Amygdala (tissue), 56 donors: ENCODE measurements around the gene BTBD9.

Source experiments
- DNase-seq, 56 donors: peaks; one replicate each; lab custom pipeline; 2025; lab: John Stamatoyannopoulos, UW

The BTBD9 gene

DNA sequence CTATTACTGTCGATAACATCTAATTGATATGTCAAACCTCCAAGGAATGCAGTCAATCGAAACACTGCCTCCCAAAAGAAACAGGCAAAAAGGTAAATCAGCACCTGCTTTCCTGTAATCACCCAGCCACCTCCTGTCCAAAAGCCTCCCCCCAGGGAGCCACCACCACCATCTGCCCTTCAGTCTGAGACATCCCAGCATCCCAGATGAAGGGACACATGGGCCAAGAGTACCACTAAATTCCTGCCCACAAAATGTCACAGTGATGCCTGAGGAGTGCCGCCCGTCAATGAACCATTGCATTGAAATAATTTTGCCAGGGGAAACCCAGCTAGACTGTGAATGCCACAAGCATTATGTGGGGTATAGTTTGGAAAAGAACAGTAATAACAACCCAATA lies 418.5 kb downstream of the BTBD9 start:
- DNase-seq, result no peak

DNA sequence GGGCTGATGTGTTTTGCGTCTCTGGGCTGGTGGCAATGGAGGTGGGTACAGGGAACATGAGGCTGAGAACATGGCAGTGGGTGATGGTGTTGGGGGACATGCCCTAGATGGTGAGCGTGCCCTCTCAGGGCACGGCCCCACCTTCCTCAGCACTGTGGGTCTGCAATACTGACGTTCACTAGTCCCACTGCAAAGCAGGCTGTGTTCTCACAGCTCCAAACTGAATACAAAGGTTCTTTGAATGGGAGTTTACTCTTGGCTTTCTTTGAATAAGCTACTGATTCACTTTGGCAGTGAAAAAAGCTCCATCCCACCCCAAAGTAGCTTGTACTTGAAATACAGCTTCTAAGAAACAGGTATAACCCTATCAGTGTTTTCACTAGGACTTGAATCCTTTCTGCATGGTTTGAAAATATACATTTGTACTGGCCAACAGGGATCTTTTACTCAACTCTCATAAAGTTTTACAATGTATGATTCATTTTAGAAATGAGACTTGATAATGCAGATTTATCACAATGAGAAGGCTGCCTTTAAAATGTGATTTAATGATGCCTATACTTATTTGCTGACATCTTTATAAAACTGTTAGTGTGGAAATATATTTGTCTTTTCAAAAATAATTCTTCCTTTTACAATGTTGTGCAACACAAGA lies 419.5 kb downstream of the BTBD9 start:
- DNase-seq, result peak in 28 of 56 donors; percentile 9 to 81 (median 40)

DNA sequence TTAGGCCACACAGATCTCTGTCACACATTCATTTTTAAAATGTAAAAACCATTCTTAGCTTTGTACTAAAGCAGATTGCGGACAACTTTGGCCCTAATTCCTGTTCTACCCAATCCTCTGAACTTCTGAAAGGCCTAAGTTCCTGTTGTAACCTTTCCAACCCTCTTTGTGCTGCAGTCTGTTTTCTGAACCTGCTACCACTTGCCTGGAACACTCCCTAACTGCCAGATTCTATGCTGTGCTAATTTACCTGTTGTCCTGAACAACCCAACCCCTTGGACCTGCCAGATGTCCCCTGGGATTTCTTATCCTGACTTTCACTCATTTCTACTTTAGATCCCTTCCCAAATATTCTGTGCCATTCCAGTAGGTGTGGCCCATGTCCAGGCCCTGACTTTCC lies 421.5 kb downstream of the BTBD9 start:
- no peak for DNase-seq

DNA sequence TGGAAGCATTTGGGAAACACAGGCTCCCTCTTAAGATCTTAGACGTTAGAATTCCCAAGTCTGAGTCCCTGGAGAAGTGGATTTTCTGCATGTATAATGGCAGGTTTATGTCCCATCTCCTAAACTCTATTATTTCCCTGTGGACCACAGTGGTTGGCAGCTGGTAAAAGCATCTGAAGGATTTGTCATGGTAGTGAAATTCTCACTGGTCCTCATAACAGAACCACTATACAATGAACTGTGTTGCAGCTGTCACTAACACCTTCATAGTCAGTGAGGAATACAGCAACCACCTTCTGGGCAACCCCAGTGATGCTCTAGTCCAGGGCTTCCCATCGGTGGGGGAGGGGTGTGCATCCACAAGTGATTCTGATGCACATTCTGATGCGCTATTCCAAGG lies 423.3 kb downstream of the BTBD9 start:
- no peak for DNase-seq

DNA sequence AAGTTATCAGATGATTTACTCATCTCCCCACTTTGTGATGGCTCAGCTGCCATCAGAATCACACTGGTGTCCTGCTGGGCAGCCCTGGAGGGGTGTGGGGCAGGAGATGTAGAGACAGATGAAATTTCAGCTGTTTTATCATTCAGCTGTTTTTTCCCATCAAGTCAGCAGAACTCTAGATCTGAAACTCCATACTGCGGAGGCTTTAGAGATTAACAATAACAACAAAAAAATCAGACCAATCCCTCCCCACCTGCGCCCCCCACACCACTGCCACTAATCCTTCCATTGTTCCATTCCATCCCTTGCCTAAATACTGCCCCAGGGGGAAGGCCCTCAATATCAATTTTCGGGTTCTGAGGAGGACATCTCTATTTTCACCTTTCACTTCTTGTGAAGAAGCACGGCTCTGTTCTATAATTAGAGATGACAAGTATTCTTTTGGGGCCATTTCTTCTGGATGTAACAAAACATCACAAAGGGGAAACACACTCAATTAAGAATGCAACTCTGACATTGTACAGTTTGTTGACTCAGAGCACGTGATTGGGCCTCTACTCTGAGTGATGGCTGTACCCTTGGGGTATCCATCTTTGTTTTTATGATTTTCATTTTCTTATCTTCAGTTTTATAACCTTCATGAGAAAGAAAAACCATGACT lies 423.9 kb downstream of the BTBD9 start:
- no peak for DNase-seq

DNA sequence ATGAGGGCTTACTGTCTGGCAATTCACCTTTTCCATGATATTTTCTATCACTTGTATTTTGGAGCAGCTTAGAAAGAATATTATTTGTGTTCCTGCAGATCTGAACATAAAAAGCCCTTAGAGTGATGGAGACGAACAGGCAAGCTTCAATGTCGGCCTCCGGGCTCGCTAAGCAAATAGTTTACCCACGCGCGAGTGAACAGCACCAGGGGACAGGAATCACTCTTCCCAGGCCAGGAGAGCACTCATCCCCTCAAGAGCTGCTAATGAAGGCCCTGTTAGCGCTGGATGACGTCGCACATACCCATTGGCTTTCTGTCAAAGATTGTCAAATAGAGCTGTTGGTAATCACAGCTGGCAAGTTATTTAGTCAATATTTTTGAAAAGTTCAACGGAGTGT lies 424.5 kb downstream of the BTBD9 start:
- peak in 4 of 56 donors; percentile 14 to 49 (median 31) for DNase-seq

DNA sequence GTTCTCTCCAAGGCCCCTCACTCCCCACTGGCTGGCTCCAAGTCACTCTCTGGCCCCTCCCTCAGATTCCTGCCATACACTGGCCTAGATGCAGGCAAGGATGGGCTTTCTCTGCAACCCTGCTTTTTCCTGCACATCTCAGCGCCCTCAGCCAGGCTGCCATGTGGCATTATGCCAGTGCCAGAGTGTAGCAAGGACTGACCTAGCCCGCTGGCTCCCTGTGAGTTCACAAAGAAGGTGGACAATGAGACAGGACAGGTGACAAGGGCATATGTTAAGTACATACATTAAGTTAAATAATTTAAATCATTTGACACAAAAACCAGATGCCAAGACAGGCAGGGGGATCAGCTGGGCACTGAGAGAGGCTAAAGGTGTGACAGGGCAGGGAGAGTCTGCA lies 425.6 kb downstream of the BTBD9 start:
- DNase-seq, result peak in 5 of 56 donors; percentile 9 to 47 (median 26)

DNA sequence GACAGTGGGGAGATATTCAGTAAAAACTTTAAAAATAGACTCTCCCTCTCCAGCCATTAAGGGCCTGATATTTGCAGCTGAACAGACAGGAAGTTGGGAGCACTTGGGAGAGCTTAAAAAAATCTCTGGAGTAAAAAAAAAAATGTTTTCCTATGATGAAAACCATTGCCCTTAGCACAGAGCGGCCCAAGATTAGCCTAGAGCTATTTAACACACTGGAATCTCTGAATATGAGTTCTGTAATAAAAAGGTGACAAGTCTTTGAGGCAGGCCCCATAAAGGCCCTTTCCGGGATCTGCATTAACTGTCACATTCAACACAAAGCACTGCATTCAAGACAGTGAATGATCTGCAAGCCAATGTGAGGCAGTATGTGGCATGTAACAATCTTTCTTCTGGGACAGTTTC lies 426.5 kb downstream of the BTBD9 start:
- DNase-seq, result no peak

DNA sequence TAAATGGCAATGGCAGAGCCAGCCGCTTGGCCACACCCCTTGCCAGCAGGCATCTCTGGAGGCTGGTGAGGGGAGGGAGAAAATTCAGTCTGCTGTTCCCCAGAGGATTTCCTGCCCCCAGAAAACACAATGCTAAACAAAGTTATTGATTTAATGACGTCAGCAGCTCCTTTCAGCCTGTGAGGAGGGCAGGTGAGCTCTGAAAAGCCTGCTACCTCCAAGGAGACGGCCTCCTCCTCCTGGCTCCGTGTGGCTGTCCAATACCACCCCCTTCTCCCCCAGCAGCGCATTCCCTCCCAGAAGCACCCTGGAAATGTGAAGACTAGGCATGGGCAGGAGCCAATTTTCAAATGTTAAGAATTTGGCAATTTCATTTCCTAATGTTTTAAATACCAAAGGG lies 427.1 kb downstream of the BTBD9 start:
- DNase-seq, result peak in 20 of 56 donors; percentile 12 to 73 (median 38)

DNA sequence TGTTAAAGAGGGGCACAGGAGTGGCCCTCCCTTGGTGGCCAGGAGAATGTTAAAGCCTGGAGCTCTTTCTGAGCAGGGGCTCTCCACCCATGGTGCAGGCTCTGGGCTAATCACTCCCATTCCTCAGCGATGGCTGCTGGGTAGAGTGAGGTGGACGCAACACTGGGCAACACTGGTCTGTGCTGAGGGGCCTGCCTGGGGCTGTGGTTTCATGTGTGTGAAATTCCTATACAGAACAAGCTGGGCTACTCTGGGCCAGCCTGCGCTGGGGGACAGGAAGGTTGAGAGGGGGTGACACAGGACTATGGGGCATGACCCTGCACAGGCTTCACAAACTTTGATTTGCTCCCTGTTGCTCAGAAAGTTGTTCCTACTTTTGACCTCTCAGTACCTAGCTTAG lies 427.6 kb downstream of the BTBD9 start:
- DNase-seq, result no peak

DNA sequence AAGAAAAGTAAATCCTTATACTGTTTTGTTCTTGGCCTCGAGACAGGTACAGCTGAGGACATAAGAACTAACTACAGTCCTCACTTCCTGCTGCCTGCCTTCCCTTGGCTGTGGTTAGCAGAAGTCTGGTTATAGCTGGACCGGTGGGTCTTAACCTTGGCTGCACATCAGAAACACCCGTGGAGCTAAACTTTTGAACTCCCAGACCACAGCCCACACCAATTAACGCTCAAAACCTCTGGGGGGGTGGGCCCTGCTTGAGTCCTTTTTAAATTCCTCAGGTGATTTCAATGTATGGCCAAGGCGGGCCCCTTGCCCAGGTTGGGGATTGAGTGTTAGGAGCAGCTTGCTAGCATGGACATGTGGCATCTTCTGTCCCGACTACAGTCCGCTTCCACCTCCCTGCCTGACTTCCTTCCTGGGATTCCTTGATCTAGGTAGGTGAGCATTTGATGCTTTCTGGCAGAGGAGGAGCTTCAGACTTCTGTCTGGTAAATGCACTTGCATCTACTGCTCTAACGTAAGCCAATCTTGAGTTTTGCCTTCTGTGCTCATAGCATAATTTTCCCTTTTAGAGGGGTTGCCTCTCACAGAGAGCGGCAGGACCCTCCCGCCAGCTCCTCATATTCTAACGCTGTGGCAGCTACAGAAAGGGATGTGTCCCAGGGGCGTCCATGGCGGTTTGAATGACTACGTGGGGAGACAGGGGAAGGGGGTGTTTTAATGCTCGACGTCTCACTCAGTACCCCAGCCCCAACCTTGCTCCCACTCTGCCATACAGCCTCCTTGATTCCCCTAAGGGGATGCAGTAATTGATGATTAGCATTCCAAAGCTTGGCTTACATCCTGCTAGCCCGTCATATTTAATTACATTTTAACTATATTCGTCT lies 430.1 kb downstream of the BTBD9 start:
- no peak for DNase-seq

DNA sequence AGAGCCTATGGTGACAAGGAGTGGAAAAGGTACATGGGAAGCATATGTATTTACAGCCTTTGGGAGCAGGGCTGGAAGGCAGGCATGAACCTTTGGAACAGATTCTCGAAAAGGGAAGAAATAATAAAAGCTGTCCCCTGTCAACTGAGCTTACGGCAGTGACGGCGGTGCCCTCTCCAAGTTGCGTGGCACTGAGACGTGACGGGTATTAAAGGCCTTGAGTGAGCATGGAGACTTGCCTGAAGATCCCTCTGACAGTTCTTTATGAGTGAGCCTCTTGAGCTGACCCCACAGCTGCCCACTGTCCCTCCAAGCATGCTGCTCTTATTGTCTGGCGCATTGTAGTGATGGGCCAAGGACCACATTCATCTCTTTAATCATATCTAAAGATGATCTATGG lies 431.7 kb downstream of the BTBD9 start:
- no peak for DNase-seq

DNA sequence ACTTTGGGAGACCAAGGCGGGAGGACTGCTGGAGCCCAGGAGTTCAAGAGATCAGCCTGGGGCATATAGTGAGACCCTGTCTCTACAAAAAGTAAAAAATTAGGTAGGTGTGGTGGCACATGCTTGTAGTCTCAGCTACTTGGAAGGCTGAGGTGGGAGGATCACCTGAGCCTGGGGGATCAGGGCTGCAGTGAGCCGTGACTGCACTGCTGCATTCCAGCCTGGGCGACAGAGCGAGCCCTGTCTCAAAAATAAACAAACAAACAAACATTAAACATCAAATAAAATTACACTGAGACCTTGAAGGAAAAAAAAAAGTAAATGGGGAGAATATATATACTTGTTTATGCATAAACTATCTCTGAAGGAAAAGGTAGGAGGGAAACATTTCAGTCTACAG lies 432.4 kb downstream of the BTBD9 start:
- no peak for DNase-seq

DNA sequence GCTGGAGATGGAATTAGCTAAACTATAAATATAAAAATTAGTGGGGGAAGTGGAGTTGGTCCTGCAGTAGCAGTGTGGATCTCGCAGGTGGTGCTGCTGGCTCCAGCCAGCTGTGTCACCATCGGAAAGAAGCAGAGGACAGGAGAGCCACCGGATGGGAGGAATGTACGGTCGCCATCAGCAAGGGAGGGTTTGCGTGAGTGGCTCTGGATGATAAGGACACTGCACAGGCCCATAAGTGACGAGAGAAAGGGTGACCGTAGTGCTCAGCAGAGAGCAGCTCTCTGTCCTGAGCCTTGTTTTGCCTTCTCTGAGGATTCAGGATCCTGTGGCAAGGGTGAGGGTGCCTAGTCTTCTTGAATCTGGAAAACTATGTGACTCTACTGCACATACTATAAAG lies 441.5 kb downstream of the BTBD9 start:
- DNase-seq, result no peak

DNA sequence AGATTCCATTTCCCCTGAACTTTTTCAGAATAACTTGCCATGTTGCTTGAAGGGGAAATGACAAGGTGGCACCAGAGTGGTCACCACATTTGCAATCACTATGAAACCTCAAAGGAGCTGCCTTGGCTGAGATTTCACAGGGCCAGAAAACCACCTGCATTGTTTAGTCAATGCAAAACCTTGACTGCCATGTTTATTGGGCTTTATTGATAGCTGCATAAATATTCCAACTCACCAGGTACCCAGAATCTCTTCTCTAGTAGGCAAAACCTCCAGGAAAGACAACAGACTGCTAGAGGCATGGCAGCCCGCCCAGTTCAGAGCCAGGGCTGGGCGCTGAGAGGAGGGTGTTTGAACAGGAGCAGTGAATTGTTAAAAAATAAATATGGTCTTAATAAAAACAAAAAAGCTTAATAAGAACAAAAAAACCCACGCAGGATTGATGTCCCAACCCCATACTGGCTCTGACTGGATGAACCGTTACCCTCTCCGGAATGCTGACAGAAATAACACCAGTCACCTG lies 444.6 kb downstream of the BTBD9 start:
- DNase-seq, result no peak

DNA sequence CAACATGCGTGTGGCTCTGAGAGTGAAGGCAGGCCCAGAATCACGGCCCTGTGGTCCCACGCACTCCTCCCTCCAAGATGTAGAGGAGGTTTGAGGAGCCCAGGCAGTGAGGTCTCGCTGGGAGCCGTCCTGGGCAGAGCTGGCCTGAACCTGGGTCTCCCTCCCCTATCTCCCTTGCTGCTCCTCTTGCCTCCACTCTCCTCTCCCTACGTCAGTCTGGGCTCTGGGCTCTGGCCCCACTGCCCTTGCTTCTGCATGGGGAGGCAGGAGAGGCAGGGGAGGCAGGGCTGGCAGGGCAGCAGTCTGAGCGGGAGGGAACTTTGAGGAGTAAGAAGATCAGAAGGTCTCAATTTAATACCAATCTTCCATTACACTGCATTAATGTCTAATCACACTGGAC lies 445.1 kb downstream of the BTBD9 start:
- DNase-seq, result no peak

DNA sequence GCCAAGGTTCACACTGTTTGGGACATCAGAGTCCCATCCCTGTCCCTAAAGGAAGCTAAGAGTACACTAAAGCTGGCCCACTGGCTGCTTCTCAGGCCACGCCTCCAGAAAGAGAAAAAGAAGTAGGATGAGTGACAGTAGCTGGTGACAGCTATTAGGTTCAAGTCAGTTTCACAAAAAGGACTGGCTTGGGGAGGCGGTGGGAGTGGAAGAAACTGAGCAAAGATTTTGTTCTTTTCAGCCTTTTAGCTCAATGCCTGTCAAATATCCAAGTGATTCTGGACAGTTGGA lies 445.5 kb downstream of the BTBD9 start:
- DNase-seq, result no peak

DNA sequence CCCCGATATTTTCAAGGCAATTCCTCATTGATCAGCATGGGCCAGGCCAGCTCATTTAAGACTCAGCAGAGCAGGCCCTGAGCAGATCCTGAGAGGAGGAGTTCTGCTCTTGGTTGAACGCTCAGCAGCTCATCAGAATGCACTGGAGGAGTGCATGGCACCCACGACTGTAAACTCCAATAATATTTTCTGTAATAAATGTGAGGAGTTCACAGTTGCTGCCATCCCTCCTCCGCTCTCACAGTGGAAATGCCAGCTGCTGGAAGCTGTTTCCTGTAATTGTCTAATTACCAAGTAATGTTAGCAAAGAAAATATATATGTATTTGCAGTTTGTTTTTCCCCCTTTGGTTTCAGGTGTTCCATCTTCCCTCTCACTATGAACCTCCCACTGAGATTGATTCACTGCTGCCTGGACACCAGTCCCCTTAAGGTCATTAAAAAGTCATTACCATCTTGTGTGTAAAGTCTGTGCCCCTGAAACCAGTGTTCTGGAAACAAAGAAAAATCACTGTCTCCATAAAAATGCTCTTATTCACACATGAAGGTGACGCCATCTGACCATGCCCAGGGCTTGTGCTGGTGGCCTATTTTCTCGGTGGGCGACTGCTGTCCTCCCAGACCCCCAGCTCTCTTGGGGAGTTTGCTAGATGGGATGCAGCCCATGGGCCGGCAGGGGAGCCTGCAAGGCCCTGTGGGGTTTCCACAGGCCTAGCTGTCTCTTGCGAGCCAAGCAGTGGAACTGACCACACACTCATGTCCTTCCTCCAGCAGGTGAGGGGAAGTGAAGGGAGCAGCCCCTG lies 446.0 kb downstream of the BTBD9 start:
- DNase-seq, result peak in 2 of 56 donors; percentile 11 to 31

DNA sequence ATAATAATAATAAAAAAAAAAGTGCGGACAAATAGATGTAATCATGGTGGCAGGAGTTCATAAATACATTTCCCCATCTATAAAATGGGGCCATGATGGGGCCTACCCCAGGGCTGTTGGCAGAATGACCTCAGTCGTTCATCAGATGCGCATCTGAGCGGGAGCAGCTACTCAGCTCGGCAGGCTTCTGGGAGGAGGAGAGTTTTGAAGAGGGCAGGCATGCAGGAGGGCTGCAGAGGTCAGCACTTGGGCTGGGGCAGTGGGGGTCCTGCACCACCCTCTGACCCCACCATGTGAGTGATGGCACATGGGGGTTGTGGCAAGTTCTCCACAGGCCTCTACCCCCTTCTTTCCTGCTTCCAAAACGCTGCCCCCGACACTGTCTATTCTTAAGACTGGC lies 446.7 kb downstream of the BTBD9 start:
- DNase-seq, result no peak

DNA sequence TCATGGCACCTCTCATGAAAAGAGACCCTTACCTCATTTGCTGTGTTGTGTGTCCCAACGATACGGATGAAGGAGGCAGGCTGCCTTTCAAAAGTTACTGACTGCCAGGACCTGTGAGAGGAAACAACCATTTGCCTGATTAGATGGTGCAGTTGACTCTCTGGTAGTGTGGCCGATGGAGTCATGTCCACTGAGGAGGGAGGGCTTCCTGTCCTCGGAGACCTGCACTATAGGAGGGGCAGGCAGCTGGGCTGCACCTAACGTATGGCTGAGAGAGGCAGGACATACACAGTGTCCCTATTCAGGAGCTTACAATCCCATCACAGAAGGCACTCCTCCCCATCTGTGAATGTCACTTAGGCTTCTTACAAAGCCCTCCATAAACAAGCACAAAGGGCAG lies 447.2 kb downstream of the BTBD9 start:
- no peak for DNase-seq

DNA sequence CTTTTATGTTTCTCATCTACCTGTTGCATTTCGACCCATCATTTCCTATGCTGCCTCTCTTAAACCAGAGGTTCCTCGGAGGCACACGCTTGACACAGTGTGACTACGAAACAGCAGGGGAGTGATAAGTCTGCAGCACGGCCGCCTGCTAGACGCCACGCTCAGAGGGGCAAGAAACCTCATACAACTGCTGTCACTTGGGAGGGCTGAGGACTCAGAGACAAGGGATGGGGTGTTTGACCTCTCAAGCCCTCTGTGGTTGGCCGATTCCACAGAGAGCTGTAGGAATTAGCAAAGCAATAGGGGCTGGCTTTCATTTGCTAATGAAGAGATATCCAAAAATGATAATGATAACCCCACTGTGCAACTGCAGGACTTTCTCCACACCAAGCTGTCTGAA lies 447.7 kb downstream of the BTBD9 start:
- DNase-seq, result no peak
